Osteocyte (in vitro differentiated cells): Measurements from ENCODE around the gene FSTL3. TPM values are rescaled to one million over a fixed set of nuclear protein-coding genes. Genes with fewer than 3 reads are reported as not detected.
A peak's percentile ranks its signal among the peaks of the same experiment; 100 is the strongest.

Experiments used
- DNase-seq: peaks from one replicate; pipeline ENCODE4 v3.0.0; 2021; ENCODE audit warnings: mixed read lengths; ENCODE audit not compliant: unreplicated experiment; ENCODE audit errors: extremely low spot score
- H3K27ac Mint-ChIP-seq: one replicate; pipeline ENCODE4 v1.8.0; 2021; ENCODE audit warnings: mild to moderate bottlenecking, mixed read lengths; ENCODE audit not compliant: unreplicated experiment
- H3K27me3 Mint-ChIP-seq: one replicate; pipeline ENCODE4 v1.8.0; 2021; ENCODE audit warnings: mixed read lengths; ENCODE audit not compliant: unreplicated experiment
- H3K36me3 Mint-ChIP-seq: one replicate; pipeline ENCODE4 v1.8.0; 2021; ENCODE audit warnings: mixed read lengths; ENCODE audit not compliant: unreplicated experiment
- H3K4me1 Mint-ChIP-seq: one replicate; pipeline ENCODE4 v1.8.0; 2021; ENCODE audit warnings: mixed read lengths; ENCODE audit not compliant: unreplicated experiment
- H3K4me3 Mint-ChIP-seq: one replicate; pipeline ENCODE4 v1.8.0; 2021; ENCODE audit warnings: mild to moderate bottlenecking, moderate library complexity, mixed read lengths; ENCODE audit not compliant: unreplicated experiment
- H3K9me3 Mint-ChIP-seq: one replicate; pipeline ENCODE4 v1.8.0; 2021; ENCODE audit warnings: mixed read lengths; ENCODE audit not compliant: unreplicated experiment
- CTCF ChIP-seq: fragments of 200-600 bp; sonication (generic); IDR thresholded peaks from 2 replicates; pipeline ENCODE4 v1.5.0; 2021; ENCODE audit warnings: antibody characterized with exemption, mild to moderate bottlenecking, moderate library complexity
- total RNA-seq: library from RNA; stranded (reverse); gene quantifications from 2 replicates; pipeline ENCODE4 v1.2.1, GENCODE V29; 2021

Gene FSTL3
- total RNA-seq, 1 donor from 2014 or later, result 109 TPM

GRCh38 chr19:682678-683320, 6.6 kb downstream of the FSTL3 start:
- no peak overlapping the region for H3K4me3 Mint-ChIP-seq
- peak overlapping the region; percentile 38 for H3K27ac Mint-ChIP-seq
- no peaks in the 10 kb centered on the region for H3K36me3 Mint-ChIP-seq
- H3K27me3 Mint-ChIP-seq, result no peaks in the 10 kb centered on the region
- no peak for TF ChIP-seq CTCF
- no peaks in the 10 kb centered on the region for H3K9me3 Mint-ChIP-seq
- DNase-seq, result no peak
- peaks cover 22% of the 10 kb centered on the region for H3K4me1 Mint-ChIP-seq

- H3K4me1 Mint-ChIP-seq, result peaks cover 10% of the 10 kb centered on the region
- no peaks in the 10 kb centered on the region for H3K27me3 Mint-ChIP-seq
- DNase-seq, result no peak
- H3K36me3 Mint-ChIP-seq, result no peaks in the 10 kb centered on the region
- H3K27ac Mint-ChIP-seq, result no peak overlapping the region
- no peak for TF ChIP-seq CTCF
- no peaks in the 10 kb centered on the region for H3K9me3 Mint-ChIP-seq
- H3K4me3 Mint-ChIP-seq, result no peak overlapping the region
Observed at GRCh38 chr19:685454-685931, 9.3 kb downstream of the FSTL3 start.

GRCh38 chr19:686589-687297, 10.6 kb downstream of the FSTL3 start:
- no peak for DNase-seq
- no peak for TF ChIP-seq CTCF
- no peaks in the 10 kb centered on the region for H3K27me3 Mint-ChIP-seq
- no peak overlapping the region for H3K27ac Mint-ChIP-seq
- H3K4me3 Mint-ChIP-seq, result no peak overlapping the region
- no peaks in the 10 kb centered on the region for H3K36me3 Mint-ChIP-seq
- H3K4me1 Mint-ChIP-seq, result peaks cover 8% of the 10 kb centered on the region
- H3K9me3 Mint-ChIP-seq, result no peaks in the 10 kb centered on the region

GRCh38 chr19:687569-688166, 11.5 kb downstream of the FSTL3 start:
- no peaks in the 10 kb centered on the region for H3K27me3 Mint-ChIP-seq
- no peak overlapping the region for H3K27ac Mint-ChIP-seq
- H3K4me3 Mint-ChIP-seq, result no peak overlapping the region
- no peaks in the 10 kb centered on the region for H3K9me3 Mint-ChIP-seq
- no peak for DNase-seq
- H3K4me1 Mint-ChIP-seq, result peaks cover 8% of the 10 kb centered on the region
- H3K36me3 Mint-ChIP-seq, result no peaks in the 10 kb centered on the region
- TF ChIP-seq CTCF, result no peak

- peaks cover 8% of the 10 kb centered on the region for H3K4me1 Mint-ChIP-seq
- no peaks in the 10 kb centered on the region for H3K36me3 Mint-ChIP-seq
- H3K9me3 Mint-ChIP-seq, result no peaks in the 10 kb centered on the region
- no peak overlapping the region for H3K27ac Mint-ChIP-seq
- TF ChIP-seq CTCF, result no peak
- H3K4me3 Mint-ChIP-seq, result no peak overlapping the region
- no peak for DNase-seq
- no peaks in the 10 kb centered on the region for H3K27me3 Mint-ChIP-seq
Observed at GRCh38 chr19:688214-688613, 12.0 kb downstream of the FSTL3 start.
